ENCODE data around the gene EMILIN2.

Gene EMILIN2

DNA sequence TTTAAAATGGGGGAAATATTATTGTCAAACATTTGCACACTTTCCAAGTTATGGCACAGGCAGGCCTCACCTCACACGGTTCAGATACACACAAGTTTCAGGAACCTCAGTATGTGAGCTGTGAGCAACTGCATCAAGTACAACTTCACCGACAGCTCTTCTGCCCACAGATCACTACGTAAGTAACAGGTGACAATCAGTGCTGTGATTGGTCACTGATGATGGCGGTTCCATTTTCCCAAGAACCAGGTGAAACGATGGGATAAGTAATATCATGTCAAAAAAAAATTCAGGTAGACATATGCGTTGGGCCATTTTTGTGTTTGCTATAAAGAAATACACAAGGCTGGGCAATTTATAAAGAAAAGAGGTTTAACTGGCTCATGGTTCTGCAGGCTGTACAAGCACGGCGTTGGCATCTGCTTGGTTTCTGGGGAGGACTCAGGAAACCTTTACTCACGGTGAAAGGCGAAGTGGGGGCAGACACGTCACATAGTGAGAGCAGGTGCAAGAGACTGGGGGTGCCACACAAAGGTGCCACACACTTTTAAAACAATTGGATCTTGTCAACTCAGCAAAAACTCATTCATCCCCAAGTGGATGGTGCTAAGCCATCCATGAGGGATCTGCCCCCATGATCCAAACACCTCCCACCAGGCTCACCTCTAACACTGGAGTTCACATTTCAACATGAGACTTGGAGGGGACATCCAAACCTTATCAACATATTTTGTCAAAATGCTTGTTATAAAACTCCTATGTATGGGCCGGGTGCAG lies 108.3 kb downstream of the EMILIN2 start:
- DNase-seq (ENCODE audit: low read depth, low spot score), result no peak

DNA sequence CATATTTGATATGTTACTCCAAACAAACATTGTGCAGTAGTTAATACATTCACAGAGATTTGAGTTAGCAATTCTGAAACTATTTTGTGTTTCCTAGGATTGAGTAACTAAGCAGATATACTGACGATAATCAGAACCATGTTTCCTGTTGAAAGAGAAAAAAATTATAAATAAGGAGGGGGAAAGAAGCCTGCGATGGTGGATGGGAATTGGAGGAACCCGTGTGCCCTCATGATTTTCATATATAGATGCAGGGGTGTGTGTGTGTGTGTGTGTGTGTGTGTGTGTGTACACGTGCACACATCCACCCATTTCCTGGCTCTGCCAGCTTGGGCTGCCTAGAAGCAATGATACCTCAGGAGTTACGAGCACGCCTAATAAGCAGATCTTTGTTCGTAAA lies 109.2 kb downstream of the EMILIN2 start:
- no peak for DNase-seq (ENCODE audit: low read depth, low spot score)

DNA sequence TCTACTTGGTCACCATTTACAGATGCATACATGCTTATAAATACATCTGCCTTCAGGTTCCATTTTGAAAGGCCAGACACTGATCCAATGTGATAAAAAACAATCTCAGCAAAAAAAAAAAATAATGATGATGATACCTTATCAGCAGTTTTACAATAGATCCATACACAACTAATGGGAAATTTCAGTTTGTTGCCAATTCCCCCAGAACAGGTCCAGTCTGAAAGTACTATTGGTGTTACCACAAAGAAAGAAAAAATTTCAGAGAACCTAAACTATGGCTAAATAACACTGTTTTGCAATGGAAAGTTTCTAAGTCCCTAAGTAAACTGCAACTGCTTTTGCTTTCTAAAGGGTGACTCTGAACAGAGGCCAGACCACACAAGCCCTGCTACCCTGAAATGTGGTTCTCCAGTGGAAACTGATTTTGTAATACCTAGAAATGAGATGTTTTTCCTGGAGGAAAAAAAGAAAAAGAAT lies 112.1 kb downstream of the EMILIN2 start:
- DNase-seq (ENCODE audit: low read depth, low spot score), result no peak

DNA sequence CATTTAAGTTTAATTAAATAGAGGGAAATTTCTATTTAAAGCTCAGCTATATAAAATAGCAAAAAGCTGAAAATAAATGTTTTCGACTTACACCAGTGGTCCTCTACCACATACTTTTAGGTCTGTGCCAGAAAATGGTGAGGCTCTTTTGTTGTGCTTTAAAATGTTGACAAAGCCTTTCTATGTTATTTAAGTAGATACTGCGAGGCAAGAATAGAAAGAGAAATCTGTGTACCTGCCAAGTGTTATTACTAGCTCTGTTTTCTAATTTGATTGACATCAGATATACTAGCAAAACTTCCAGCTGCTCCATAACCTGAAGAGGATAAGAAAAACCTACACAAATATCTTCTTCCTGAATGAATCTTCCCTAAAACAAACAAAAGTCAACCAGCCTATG lies 112.5 kb downstream of the EMILIN2 start:
- no peak for DNase-seq (ENCODE audit: low read depth, low spot score)

DNA sequence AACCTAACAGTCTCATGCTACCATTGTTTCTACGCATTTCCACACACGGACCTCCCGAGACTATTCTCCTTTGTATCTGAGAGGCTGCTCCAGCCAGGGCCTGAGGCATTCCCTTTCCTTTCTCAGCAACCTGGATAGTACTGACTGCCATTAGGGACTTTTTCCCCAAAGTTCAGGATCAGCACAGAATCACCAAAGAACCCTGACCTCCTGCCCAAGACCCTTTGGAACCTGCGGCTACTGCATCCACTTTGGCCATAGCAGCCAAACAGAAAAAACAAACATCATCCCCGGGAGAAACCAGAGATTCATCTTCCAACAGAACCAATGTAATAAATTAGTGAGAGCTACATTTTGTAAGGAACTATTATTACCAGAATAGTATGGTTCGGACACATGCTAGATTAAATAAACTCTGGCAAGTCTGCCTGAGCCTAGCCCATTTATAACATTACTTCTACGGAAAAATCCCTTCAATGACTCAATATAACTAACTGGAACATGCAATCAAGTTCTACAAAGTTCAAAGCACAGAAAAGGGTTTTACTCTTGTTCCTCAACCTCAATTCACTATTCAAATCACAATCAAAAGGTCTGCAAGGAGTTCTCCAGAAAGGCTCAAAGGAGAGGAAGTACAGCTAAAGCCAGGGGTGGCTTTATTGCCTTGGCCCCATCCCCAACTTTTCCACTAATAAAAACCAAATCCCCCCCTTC lies 114.3 kb downstream of the EMILIN2 start:
- DNase-seq (ENCODE audit: low read depth, low spot score), result no peak

DNA sequence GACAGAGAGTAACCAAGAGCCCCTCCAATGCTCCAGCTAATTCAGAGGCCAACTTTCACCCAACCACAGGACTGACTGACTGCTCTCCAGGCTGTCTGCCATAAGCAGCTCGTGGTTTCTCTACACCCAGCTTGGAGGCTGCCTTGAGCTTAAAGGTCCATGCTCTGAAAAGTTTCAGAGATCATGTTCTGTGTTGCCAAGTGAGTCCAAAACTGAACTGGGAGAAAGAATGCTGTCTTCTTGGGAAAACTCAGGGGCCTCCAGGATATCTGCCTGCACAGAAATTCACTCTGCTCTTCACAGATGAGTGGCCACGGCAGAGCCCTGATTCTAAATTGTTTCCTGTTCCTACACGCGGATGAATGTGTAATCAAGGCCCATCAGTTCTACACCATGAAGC lies 115.0 kb downstream of the EMILIN2 start:
- DNase-seq (ENCODE audit: low read depth, low spot score), result no peak

DNA sequence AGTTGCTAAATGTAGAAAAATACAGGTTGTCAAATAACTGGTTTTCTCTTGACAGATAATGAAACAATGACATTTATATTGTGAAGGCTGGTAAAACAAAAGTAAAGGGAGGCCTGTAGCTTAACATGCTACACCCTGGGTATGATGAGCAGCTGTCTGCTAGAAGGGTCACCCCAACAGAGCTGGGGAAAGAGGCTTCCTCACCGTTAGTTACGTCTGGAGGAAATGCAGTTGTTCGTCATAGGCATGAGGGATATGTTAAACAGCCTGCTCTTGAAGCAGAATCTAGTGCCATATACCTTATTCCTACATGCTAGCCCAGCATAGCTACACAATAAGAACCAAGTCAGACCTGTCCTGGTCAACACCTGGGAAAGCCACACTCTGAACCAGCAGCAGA lies 116.2 kb downstream of the EMILIN2 start:
- no peak for DNase-seq (ENCODE audit: low read depth, low spot score)

DNA sequence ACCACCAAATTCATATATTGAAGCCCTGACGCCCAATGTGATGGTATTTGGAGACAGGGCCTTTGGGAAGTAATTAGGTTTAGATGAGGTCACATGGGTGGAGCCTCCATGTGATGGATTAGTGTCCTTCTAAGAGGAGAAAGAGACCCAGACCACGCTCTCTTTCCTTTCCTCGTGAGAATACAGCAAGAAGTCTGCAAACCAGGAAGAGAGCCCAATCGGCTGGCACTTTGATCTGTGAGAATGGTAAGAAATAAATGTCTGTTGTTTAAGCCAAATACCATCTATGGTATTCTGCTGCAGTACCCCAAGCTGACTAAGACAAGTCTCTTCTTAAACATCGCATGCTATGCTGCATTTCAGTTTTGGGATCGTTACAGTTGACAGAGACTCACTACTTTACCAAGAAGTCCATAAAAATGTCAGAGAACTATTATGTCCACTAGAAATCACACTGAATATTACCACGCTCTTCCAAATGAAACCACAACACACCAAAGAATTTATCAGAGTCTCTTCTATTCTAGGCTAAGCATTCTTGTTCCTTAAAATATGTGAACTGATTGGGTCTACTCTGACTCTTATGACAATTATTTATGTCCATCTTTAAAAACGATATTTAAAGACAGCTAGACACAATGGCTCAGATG lies 117.7 kb downstream of the EMILIN2 start:
- no peak for DNase-seq (ENCODE audit: low read depth, low spot score)
